Sigmoid colon (tissue), 4 donors: ENCODE measurements around the gene EIF4A2.

Experiments used
- EP300 ChIP-seq, 4 donors: sonication (generic); formaldehyde crosslinking; IDR thresholded peaks; one replicate each; pipeline ENCODE4 v1.6.1; 2017; ENCODE audit warnings: antibody characterized with exemption in 4 of 4
- POLR2A ChIP-seq, 2 donors: fragments of 450-650 bp; IDR thresholded peaks; one replicate each; pipeline ENCODE4 v1.6.1; 2016; ENCODE audit warnings: antibody characterized with exemption in 2 of 2, mild to moderate bottlenecking in 2 of 2, moderate library complexity in 2 of 2
- TF ChIP-seq, protein P1 (sequence below), 4 experiments: fragments of 450-650 bp in 3 of 4; fragments of 200-600 bp in 1 of 4; IDR thresholded peaks; one replicate each; pipeline ENCODE4 v1.5.1; 2016 to 2019; ENCODE audit warnings: antibody characterized with exemption in 4 of 4, mild to moderate bottlenecking in 3 of 4, moderate library complexity in 2 of 4

GRCh38 chr3:186823386-186823785, 40.0 kb downstream of the EIF4A2 start:
- TF ChIP-seq, protein P1, sequence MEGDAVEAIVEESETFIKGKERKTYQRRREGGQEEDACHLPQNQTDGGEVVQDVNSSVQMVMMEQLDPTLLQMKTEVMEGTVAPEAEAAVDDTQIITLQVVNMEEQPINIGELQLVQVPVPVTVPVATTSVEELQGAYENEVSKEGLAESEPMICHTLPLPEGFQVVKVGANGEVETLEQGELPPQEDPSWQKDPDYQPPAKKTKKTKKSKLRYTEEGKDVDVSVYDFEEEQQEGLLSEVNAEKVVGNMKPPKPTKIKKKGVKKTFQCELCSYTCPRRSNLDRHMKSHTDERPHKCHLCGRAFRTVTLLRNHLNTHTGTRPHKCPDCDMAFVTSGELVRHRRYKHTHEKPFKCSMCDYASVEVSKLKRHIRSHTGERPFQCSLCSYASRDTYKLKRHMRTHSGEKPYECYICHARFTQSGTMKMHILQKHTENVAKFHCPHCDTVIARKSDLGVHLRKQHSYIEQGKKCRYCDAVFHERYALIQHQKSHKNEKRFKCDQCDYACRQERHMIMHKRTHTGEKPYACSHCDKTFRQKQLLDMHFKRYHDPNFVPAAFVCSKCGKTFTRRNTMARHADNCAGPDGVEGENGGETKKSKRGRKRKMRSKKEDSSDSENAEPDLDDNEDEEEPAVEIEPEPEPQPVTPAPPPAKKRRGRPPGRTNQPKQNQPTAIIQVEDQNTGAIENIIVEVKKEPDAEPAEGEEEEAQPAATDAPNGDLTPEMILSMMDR (IDR thresholded peaks at IDR 0.05), result no peak
- TF ChIP-seq POLR2A (IDR thresholded peaks at IDR 0.05), result no peak
- TF ChIP-seq EP300 (IDR thresholded peaks at IDR 0.05), result no peak
